Islet of Langerhans (tissue), 1 donor: ENCODE measurements around the gene HMGXB3.

Source experiments
- FAIRE-seq: peaks from one replicate; lab custom pipeline; 2011; peaks lifted over from hg19 to GRCh38; lab: Jason Lieb, UNC

Gene HMGXB3

DNA sequence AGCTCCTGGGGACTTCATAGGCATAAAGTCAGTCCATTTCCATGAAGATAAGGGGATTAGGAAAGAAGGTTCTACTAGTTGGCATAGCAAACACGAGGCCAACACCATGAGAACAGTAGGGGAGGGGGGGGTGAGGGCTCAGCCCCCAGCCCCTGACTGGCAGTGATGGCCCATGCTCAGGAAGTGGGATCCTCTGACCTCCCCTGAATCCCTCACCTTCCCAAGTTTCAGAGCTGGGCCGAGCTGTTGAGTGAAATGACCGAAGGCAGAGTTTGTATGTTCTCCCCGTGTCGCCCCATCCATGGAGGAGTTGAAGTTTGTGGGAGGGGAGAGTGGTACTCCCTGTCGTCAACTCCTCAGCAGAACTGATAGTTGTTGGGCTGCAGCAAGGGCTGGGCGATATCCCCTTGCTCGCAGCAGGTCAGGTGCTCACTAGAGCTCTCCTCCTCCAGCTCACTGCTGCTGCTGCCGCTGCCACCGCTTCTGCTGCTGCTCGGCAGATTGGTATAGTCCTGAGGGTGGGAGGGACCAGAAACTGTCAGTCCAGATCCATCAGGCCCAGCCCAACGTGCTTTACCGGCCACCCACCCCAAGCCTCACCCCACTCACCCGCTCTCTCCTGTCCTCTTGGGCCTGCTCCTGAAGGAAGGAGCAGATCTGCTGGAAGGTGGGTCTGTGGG lies 53.3 kb downstream of the HMGXB3 start:
- no peak for FAIRE-seq

GRCh38 chr5:150054569-150054968 lies 54.0 kb downstream of the HMGXB3 start:
- FAIRE-seq, result no peak

DNA sequence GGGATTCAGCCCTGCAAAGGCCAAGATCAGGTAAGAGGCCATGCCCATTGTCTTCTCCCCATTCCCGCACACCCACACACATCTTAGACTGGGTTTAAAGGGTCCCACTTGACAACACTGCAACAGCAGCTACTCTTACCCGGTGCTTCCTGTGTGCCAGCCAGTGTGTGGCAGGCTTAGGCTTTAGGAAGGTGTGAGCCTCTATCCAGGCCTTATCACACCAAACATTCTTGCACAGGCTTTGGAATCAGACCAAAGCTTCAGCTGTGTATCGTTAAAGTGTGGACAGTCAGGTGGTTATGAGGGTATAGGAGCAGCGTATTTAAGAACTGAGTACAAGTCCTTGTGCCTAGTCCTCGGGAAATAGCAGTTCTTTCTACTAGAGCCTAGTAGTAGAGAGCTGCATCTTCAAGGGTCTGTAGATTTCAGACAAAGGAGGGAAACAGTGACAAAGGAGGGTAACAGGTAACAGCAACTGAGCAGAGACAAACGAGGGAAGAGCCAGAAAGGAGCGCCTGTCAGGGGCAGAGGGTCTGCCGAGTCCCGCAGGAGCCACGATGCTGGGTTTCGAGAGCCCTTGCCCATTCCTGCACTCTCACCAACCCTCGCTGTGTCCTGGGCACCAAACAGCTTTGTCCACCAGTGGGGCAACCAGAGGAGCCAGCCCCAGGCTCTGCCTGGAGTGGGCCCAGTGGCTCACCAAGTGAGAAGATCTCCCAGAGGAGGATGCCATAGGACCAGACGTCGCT lies 55.0 kb downstream of the HMGXB3 start:
- no peak for FAIRE-seq

GRCh38 chr5:150056075-150056443 lies 55.5 kb downstream of the HMGXB3 start:
- no peak for FAIRE-seq

GRCh38 chr5:150057052-150057451 lies 56.5 kb downstream of the HMGXB3 start:
- FAIRE-seq, result no peak

- no peak for FAIRE-seq
Observed at GRCh38 chr5:150057511-150057910, 57.0 kb downstream of the HMGXB3 start.

- FAIRE-seq, result no peak
Observed at GRCh38 chr5:150057996-150058395, 57.5 kb downstream of the HMGXB3 start.

DNA sequence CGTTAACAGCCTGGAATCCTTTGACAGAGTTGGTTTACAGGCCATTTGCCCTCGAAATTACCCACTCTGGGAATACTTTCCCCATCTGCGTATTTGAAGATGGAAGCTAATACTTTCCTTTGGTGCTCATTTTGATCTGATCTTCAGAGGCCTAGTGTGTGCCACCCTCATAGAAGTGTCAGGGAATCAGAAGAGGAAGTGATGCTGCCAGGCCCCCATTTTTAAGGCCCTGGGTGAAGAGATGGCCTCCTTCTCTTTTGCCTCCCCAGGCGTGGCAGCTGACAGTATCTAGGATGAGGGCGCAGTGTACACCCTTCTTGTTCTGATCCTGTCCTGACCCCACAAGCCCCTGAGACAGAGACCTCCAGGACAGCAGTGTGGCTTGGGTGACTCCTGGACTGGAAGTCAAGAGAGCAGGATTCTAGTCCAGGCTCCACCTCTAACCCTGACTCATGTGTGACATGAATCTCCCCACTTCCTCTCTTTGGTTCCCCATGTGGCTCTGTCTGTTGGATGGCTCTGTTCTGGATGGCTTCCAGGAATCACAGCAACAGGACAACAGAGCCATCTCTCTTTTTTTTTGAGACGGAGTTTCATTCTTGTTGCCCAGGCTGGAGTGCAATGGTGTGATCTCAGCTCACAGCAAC lies 58.1 kb downstream of the HMGXB3 start:
- no peak for FAIRE-seq

- no peak for FAIRE-seq
Observed at GRCh38 chr5:150059623-150060022, 59.1 kb downstream of the HMGXB3 start.

- no peak for FAIRE-seq
Observed at GRCh38 chr5:150060471-150060870, 59.9 kb downstream of the HMGXB3 start.

DNA sequence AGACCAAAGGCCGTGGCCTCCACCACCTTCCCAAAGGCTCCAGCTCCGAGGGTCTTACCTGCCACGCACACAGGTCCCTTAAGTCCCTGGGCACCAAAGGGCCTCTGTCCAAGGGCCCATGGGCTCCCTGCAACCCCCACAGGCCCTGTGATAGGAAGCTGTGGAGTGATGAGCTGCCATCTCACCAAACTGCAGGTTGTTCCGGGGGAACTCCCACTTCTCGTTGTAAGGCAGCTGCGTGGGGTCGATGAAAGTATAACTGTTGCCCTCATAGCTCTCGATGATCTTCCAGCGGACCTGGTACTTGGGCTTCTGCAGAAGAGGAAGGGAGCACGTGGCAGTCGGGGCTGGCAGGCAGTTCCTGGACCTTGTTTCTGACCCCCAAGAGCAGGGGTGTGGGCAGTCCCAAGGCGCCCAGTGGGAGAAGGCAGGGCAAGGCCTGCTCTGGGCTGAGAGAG lies 61.0 kb downstream of the HMGXB3 start:
- no peak for FAIRE-seq

- no peak for FAIRE-seq
Observed at GRCh38 chr5:150062216-150062922, 61.8 kb downstream of the HMGXB3 start.

GRCh38 chr5:150063638-150064037 lies 63.1 kb downstream of the HMGXB3 start:
- FAIRE-seq, result no peak

GRCh38 chr5:150064681-150065220 lies 64.2 kb downstream of the HMGXB3 start:
- no peak for FAIRE-seq

- FAIRE-seq, result no peak
Observed at GRCh38 chr5:150065346-150065745, 64.8 kb downstream of the HMGXB3 start.

- no peak for FAIRE-seq
Observed at GRCh38 chr5:150065886-150066285, 65.3 kb downstream of the HMGXB3 start.

- no peak for FAIRE-seq
Observed at GRCh38 chr5:150066436-150066835, 65.9 kb downstream of the HMGXB3 start.

GRCh38 chr5:150066901-150067396 lies 66.4 kb downstream of the HMGXB3 start:
- FAIRE-seq, result no peak

DNA sequence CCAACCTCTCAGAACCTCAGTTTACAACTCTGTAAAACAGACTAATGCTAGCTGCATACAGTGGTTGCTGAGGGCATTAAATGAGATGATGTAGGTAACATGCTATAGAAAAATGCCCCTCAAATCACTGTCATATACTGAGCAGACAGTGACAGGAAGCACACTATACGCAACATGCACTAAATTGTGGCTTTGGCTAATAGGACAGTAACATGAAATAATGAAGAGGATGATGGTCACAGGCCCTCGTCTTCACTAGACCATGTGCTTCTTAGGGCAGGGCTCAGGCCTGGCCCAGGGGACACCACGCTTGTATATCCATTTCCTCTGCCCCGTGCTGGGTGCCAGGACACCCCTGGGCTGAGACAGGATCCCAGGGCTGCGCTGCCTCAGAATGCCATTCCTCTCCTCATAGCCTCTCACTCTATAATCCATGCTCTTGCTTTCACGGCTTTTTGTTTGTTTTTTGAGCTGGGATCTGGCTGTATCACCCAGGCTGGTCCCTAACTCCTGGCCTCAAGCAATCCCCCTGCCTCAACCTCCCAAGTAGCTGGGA lies 66.9 kb downstream of the HMGXB3 start:
- FAIRE-seq, result no peak

DNA sequence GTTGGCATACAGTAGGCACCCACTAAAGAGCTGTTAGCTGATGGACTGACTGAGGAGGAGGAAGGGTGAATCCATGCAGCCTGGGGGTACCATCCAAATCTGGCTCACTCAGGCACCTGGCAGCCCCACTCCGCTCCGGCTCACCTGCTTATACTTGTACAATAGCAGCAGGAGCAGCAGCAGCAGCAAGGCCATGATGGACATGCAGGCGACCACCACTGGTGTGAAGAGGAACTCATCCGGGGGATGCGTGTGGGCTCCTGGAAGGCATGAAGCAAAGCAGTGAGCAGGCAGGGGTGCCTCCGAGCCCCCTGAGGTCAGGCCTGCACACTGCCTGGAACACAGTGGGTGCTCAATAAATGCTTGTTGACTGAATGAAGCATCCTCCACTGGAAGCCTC lies 67.5 kb downstream of the HMGXB3 start:
- FAIRE-seq, result no peak

- no peak for FAIRE-seq
Observed at GRCh38 chr5:150068472-150068871, 67.9 kb downstream of the HMGXB3 start.
